Thyroid gland (tissue), 4 donors: ENCODE measurements around the gene KDELR3. TPM values are rescaled to one million over a fixed set of nuclear protein-coding genes. Genes with fewer than 3 reads are reported as not detected.

Source experiments
- DNase-seq, 2 donors: peaks; one replicate each; pipeline ENCODE4 v3.0.0-alpha.2; 2019
- H3K27ac ChIP-seq, 3 donors: fragments of 200-600 bp; sonication (generic); 1 replicate in 2 of 3; 2 replicates in 1 of 3; pipeline ENCODE4 v1.5.1; 2016 to 2019; ENCODE audit warnings: mild to moderate bottlenecking in 1 of 3, moderate library complexity in 1 of 3
- H3K27me3 ChIP-seq: fragments of 200-600 bp; sonication (generic); one replicate; pipeline ENCODE4 v1.5.1; 2019
- H3K36me3 ChIP-seq, 2 donors: fragments of 200-600 bp; sonication (generic); one replicate each; pipeline ENCODE4 v1.5.1; 2016 to 2019
- H3K4me1 ChIP-seq, 2 donors: fragments of 200-600 bp; sonication (generic); one replicate each; pipeline ENCODE4 v1.5.1; 2017 to 2019
- H3K4me3 ChIP-seq, 3 donors: fragments of 200-600 bp; sonication (generic); replicated peaks in 1 of 3; 1 replicate in 2 of 3; 2 replicates in 1 of 3; pipeline ENCODE4 v1.5.1; 2016; ENCODE audit warnings: mild to moderate bottlenecking in 1 of 3
- H3K9me3 ChIP-seq: fragments of 200-600 bp; sonication (generic); one replicate; pipeline ENCODE4 v1.5.1; 2017
- CTCF ChIP-seq, 6 experiments: fragments of 200-600 bp in 3 of 6; fragments of 450-650 bp in 3 of 6; sonication (generic) in 3 of 6; IDR thresholded peaks; one replicate each; pipeline ENCODE4 v1.5.1; 2016 to 2019; ENCODE audit warnings: antibody characterized with exemption in 6 of 6, mild to moderate bottlenecking in 2 of 6, inconsistent platforms in 1 of 6, moderate library complexity in 1 of 6
- POLR2A ChIP-seq, 2 donors: fragments of 450-650 bp; IDR thresholded peaks; one replicate each; pipeline ENCODE4 v1.6.1; 2017; ENCODE audit warnings: antibody characterized with exemption in 2 of 2, mild to moderate bottlenecking in 2 of 2, moderate library complexity in 1 of 2
- WGBS, 2 donors: methylation state at CpG; one replicate each; pipeline ENCODE4 v1.1.5; 2017; 5-methylcytosine and 5-hydroxymethylcytosine counted together
- intact Hi-C: fragments of 100-400 bp; cut with DNase I; formaldehyde crosslinking; loops from one replicate; pipeline ENCODE4 v1.15.1; 2023
- total RNA-seq, 4 donors: library from RNA; depleted of rRNA; stranded (reverse); fragments of >200 nt; gene quantifications; one replicate each; pipeline ENCODE4 v1.2.3, GENCODE V29; 2016

KDELR3 gene
- total RNA-seq, 4 donors from 2014 or later = 7.5 to 14.4 (median 11.8) TPM

DNA sequence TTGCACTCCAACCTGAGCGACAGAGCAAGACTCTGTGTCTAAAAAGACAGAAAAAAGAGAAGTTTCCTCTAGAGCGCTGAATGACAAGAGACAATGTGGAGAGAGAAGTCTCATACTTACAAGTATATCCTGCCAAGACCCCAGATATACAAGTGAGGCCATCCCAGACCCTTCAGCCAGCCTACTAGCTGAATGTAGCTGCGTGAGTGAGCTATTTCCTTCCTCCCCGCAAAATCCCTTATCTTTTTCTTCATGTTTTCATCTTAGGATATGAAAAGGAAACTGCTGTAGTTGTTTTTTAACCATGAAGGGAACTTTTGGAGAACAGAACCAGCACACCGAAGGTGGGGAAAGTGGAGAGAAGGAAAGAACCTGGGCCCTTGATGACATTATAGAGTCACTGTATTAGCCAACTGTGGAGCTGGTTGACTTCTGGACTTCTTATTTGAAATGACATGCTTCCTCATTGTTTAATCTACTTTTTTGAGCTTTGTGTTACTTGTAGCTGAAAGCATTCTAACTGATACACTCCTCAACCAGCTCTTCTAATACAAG, 42.6 kb downstream of the KDELR3 start:
- no peaks in the 10 kb centered on the region for H3K36me3 ChIP-seq
- no peak overlapping the region for H3K27ac ChIP-seq
- TF ChIP-seq POLR2A (IDR thresholded peaks at IDR 0.05) = no peak
- no peak for TF ChIP-seq CTCF (IDR thresholded peaks at IDR 0.05)
- H3K4me3 ChIP-seq = no peak overlapping the region
- no peak for DNase-seq
- intact Hi-C loops = loop anchor here (5.0 kb wide), 1 partner anchor 57 kb away; no protein-coding TSS in a partner anchor
- no peaks in the 10 kb centered on the region for H3K27me3 ChIP-seq
- 89 to 91% methylated on average over 5 of the region's 5 CpGs for WGBS, 2 donors
- peaks cover 12 to 29% of the 10 kb centered on the region in 2 donors for H3K4me1 ChIP-seq
- H3K9me3 ChIP-seq = no peaks in the 10 kb centered on the region

DNA sequence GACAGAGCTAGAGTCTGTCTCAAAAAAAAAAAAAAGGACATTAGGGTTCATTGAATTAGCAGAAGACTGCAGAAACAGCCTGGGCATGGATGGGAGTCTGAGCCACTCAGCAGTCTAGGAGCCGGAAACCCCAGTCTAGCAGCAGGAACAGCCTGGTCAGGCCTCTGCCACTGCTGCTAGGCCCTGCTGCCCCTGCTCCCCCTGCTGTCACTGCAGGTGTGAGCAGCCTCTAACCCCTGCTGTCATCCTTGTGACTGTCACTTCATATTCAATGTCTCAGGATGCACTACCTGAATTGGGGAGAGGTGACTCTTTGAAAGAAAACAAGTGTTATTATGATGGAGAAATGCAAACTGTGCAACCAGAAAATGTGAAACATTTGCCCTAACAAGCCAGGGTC, 45.2 kb downstream of the KDELR3 start:
- no peak overlapping the region for H3K27ac ChIP-seq
- no peak overlapping the region for H3K4me3 ChIP-seq
- WGBS, 2 donors = 89% methylated on average over 1 of the region's 1 CpG; no CpG with 5 or more reads in 1 of the 2 donors
- DNase-seq = no peak
- H3K4me1 ChIP-seq = peaks cover 4 to 14% of the 10 kb centered on the region in 2 donors
- H3K27me3 ChIP-seq = no peaks in the 10 kb centered on the region
- intact Hi-C loops = loop anchor here (5.0 kb wide), 1 partner anchor 54 kb away; no protein-coding TSS in a partner anchor
- H3K9me3 ChIP-seq = no peaks in the 10 kb centered on the region
- no peak for TF ChIP-seq POLR2A (IDR thresholded peaks at IDR 0.05)
- peak in 1 of 6 experiments; percentile 4 for TF ChIP-seq CTCF (IDR thresholded peaks at IDR 0.05)
- no peaks in the 10 kb centered on the region for H3K36me3 ChIP-seq

- intact Hi-C loops = no loop called here
- Histone ChIP-seq H3K4me3 (no peak overlapping the region), H3K27ac (no peak overlapping the region), H3K4me1 (no peaks in the 10 kb centered on the region), H3K9me3 (no peaks in the 10 kb centered on the region), H3K27me3 (no peaks in the 10 kb centered on the region), H3K36me3 (no peaks in the 10 kb centered on the region)
- 87 to 91% methylated on average over 4 of the region's 4 CpGs for WGBS, 2 donors
- no peak for DNase-seq
- TF ChIP-seq CTCF (IDR thresholded peaks at IDR 0.05) = no peak
- no peak for TF ChIP-seq POLR2A (IDR thresholded peaks at IDR 0.05)
Observed at GRCh38 chr22:38518620-38519019, 50.7 kb downstream of the KDELR3 start.

DNA sequence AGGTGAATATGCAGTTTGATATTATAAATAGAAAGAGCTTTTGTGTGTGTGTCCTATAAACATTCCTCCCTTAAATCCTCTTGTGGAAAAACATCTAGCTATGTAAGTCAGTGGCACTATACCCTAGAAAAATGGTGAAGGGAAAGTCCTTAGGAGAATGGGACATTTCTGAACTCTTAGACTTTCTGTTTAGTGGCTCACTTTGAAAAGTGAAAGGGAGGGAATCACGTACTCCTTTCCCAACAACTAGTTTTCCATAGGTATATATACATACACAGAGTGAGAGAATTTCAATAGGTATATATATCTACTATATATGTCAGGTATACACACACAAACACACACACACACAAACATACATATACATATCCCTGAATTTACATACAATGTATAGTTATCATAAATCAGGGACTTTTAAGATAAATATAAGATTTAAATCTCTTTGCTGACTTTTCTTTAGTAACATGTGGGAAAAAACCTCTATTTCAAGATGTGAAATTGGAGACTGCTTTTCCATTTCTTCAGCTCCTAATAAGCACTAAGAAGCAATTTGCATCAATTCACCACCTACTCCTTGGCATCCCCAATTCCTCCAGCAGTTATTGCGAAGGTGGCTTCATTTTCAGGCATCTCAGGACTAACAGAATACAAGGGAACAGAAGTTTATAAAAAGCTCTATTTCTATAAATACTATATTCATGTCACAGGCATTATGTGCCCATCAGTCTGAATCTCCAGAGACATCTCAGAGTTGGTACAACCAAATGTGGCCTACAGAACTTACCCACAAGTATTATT, 51.8 kb downstream of the KDELR3 start:
- Histone ChIP-seq H3K4me1 (no peaks in the 10 kb centered on the region), H3K36me3 (no peaks in the 10 kb centered on the region), H3K27me3 (no peaks in the 10 kb centered on the region), H3K9me3 (no peaks in the 10 kb centered on the region), H3K4me3 (no peak overlapping the region), H3K27ac (no peak overlapping the region)
- TF ChIP-seq CTCF (IDR thresholded peaks at IDR 0.05) = no peak
- no peak for TF ChIP-seq POLR2A (IDR thresholded peaks at IDR 0.05)
- intact Hi-C loops = no loop called here
- no peak for DNase-seq
- 94 to 97% methylated on average over 2 of the region's 2 CpGs for WGBS, 2 donors

DNA sequence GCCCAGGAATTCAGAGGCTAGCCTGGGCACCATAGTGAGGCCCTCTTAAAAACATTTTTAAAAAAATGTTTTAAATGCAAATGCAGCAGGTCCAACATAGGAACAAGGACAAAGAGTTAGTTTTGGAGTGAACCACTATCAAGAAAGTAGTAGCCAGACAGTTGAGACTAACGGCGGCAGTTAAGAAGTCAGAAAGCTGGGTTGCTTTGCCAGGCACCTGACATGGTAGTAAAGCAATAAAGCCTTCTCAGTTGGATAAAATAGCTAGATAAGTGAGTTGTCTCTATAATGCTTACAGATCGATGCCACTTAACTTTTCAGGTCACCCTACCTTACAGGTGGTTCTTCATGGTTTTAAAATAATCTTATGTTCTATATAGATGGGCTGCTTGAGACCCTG, 55.1 kb downstream of the KDELR3 start:
- intact Hi-C loops = no loop called here
- no peak for TF ChIP-seq POLR2A (IDR thresholded peaks at IDR 0.05)
- TF ChIP-seq CTCF (IDR thresholded peaks at IDR 0.05) = no peak
- DNase-seq = no peak
- Histone ChIP-seq H3K27ac (no peak overlapping the region), H3K27me3 (no peaks in the 10 kb centered on the region), H3K4me3 (no peak overlapping the region), H3K9me3 (no peaks in the 10 kb centered on the region), H3K36me3 (no peaks in the 10 kb centered on the region), H3K4me1 (no peaks in the 10 kb centered on the region)
- 94% methylated on average over 3 of the region's 3 CpGs for WGBS, 2 donors
